SK-N-SH treated with all-trans-retinoic acid at 6 μM for 48 hours (cell line): ENCODE measurements around the gene POLDIP2.

Source experiments
- ATAC-seq: fragments of 200-7000 bp; cut with Tn5 transposase; 3 replicates; pipeline ENCODE4 v1.9.1; 2020; ENCODE audit warnings: mild to moderate bottlenecking, moderate library complexity
- ARNTL ChIP-seq: fragments of 450-650 bp; formaldehyde crosslinking; IDR thresholded peaks from 2 replicates; pipeline ENCODE4 v1.5.0; 2020; ENCODE audit warnings: low read depth, mild to moderate bottlenecking, moderate library complexity, borderline replicate concordance
- BACH2 ChIP-seq: fragments of 250-450 bp; sonication (Bioruptor Pico); IDR thresholded peaks from 2 replicates; pipeline ENCODE4 v1.9.0; 2021; ENCODE audit warnings: mild to moderate bottlenecking, borderline replicate concordance
- CSDC2 ChIP-seq: fragments of 250-450 bp; sonication (Bioruptor Pico); IDR thresholded peaks from 2 replicates; pipeline ENCODE4 v1.5.0; 2020; ENCODE audit warnings: mild to moderate bottlenecking, moderate library complexity
- ESRRG ChIP-seq: fragments of 250-450 bp; sonication (Bioruptor Pico); IDR thresholded peaks from 2 replicates; pipeline ENCODE4 v1.6.1; 2021; ENCODE audit warnings: mild to moderate bottlenecking
- OSR1 ChIP-seq: fragments of 250-450 bp; sonication (Bioruptor Pico); IDR thresholded peaks from 2 replicates; pipeline ENCODE4 v1.8.0; 2022; ENCODE audit warnings: moderate library complexity, mild to moderate bottlenecking, inconsistent platforms
- PPARA ChIP-seq: fragments of 250-450 bp; sonication (Bioruptor Pico); IDR thresholded peaks from 2 replicates; pipeline ENCODE4 v1.5.0; 2020; ENCODE audit warnings: mild to moderate bottlenecking, borderline replicate concordance
- RARB ChIP-seq: fragments of 250-450 bp; sonication (Bioruptor Pico); IDR thresholded peaks from 2 replicates; pipeline ENCODE4 v1.8.0; 2021; ENCODE audit warnings: mild to moderate bottlenecking, moderate library complexity
- SNAI2 ChIP-seq: fragments of 250-450 bp; sonication (Bioruptor Pico); IDR thresholded peaks from 2 replicates; pipeline ENCODE4 v1.5.0; 2020; ENCODE audit warnings: mild to moderate bottlenecking, moderate library complexity
- ZC3H10 ChIP-seq: fragments of 250-450 bp; sonication (Bioruptor Pico); IDR thresholded peaks from 2 replicates; pipeline ENCODE4 v1.5.1; 2021; ENCODE audit warnings: mild to moderate bottlenecking, moderate library complexity
- ZFP3 ChIP-seq: fragments of 250-450 bp; sonication (Bioruptor Pico); IDR thresholded peaks from 2 replicates; pipeline ENCODE4 v1.5.0; 2020; ENCODE audit warnings: mild to moderate bottlenecking, moderate library complexity
- ZFP30 ChIP-seq: fragments of 450-650 bp; formaldehyde crosslinking; IDR thresholded peaks from 2 replicates; pipeline ENCODE4 v1.5.0; 2022; ENCODE audit warnings: mild to moderate bottlenecking, moderate library complexity
- ZNF565 ChIP-seq: fragments of 450-650 bp; formaldehyde crosslinking; conservative IDR thresholded peaks from 2 replicates; pipeline ENCODE4 v1.5.0; 2020; ENCODE audit warnings: low read depth, mild to moderate bottlenecking, moderate library complexity
- ZNF70 ChIP-seq: fragments of 450-650 bp; formaldehyde crosslinking; IDR thresholded peaks from 2 replicates; pipeline ENCODE4 v1.5.0; 2020; ENCODE audit warnings: mild to moderate bottlenecking, moderate library complexity
- ZNF8 ChIP-seq: fragments of 450-650 bp; formaldehyde crosslinking; IDR thresholded peaks from 2 replicates; pipeline ENCODE4 v1.5.0; 2020; ENCODE audit warnings: mild to moderate bottlenecking, moderate library complexity
- TF ChIP-seq, protein P1 (sequence below): fragments of 250-450 bp; sonication (Bioruptor Pico); IDR thresholded peaks from 2 replicates; pipeline ENCODE4 v1.5.1; 2021; ENCODE audit warnings: mild to moderate bottlenecking, moderate library complexity
- TF ChIP-seq, protein P2 (sequence below): fragments of 250-450 bp; sonication (Bioruptor Pico); IDR thresholded peaks from 2 replicates; pipeline ENCODE4 v1.5.1; 2020; ENCODE audit warnings: low read depth, mild to moderate bottlenecking, moderate library complexity
- TF ChIP-seq, protein P3 (sequence below): fragments of 250-450 bp; sonication (Bioruptor Pico); IDR thresholded peaks from 2 replicates; pipeline ENCODE4 v1.8.0; 2020; ENCODE audit warnings: mild to moderate bottlenecking, moderate library complexity, borderline replicate concordance
- TF ChIP-seq, protein P4 (sequence below): fragments of 250-450 bp; sonication (Bioruptor Pico); IDR thresholded peaks from 2 replicates; pipeline ENCODE4 v1.8.0; 2021; ENCODE audit warnings: low read depth, mild to moderate bottlenecking, moderate library complexity, borderline replicate concordance
- TF ChIP-seq, protein P5 (sequence below): fragments of 250-450 bp; sonication (Bioruptor Pico); IDR thresholded peaks from 2 replicates; pipeline ENCODE4 v1.5.0; 2020; ENCODE audit warnings: mild to moderate bottlenecking, moderate library complexity

The POLDIP2 gene

DNA sequence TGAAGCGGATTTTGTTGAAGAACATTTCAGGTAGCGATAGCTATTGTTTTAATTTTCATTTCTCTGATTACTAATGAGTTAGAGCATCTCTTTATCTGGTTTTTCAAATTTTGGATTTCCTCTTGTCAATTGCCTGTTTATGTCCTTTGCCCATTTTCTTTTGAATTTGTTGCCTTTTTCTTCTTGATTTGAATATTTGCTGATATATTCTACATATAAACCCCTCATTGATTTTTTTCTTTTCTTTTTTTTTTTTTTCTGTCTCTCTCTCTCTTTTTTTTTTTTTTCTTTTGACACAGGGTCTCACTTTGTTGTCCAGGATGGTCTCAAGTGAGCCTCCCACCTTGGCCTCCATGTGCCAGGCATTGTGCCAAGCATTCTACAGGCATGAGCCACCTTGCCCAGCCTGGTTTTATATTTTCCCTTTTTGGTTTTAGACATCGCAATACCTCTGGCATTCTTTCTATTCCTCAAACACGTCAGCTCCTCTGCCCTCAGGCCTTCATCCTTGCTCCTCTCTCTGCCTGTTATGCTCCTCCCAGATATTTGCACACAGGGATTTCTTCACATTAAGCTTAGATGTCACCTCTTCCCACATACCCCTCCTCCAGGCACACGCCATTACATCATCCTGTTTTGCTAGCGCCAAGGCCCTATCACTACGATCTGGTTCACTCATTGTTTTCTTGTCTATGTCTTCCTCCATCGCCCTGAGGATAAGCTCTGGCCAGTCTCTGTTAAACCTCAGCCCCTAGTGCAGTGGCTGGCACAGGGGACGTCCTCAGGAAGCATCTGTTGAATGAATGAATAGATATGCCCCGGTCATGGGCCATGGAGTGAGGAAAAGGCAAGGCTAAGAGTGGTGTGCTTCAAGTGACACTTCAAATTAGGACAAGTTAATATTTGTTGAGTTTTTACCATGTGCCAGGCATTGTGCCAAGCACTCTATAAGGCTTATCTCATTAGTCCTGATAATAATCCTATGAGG is 22.8 kb upstream of the POLDIP2 start:
- TF ChIP-seq ZFP3 (CRISPR knock-in tag) (0 out of 2 replicates have a peak, but pooled peaks have one; percentile 26), ZFP30 (CRISPR knock-in tag) (no peak), BACH2 (CRISPR knock-in tag) (no peak), ZNF70 (no peak), ZC3H10 (CRISPR knock-in tag) (no peak), ZNF565 (no peak)
- TF ChIP-seq, protein P1, sequence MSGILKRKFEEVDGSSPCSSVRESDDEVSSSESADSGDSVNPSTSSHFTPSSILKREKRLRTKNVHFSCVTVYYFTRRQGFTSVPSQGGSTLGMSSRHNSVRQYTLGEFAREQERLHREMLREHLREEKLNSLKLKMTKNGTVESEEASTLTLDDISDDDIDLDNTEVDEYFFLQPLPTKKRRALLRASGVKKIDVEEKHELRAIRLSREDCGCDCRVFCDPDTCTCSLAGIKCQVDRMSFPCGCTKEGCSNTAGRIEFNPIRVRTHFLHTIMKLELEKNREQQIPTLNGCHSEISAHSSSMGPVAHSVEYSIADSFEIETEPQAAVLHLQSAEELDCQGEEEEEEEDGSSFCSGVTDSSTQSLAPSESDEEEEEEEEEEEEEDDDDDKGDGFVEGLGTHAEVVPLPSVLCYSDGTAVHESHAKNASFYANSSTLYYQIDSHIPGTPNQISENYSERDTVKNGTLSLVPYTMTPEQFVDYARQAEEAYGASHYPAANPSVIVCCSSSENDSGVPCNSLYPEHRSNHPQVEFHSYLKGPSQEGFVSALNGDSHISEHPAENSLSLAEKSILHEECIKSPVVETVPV (CRISPR knock-in tag) = no peak
- TF ChIP-seq, protein P2, sequence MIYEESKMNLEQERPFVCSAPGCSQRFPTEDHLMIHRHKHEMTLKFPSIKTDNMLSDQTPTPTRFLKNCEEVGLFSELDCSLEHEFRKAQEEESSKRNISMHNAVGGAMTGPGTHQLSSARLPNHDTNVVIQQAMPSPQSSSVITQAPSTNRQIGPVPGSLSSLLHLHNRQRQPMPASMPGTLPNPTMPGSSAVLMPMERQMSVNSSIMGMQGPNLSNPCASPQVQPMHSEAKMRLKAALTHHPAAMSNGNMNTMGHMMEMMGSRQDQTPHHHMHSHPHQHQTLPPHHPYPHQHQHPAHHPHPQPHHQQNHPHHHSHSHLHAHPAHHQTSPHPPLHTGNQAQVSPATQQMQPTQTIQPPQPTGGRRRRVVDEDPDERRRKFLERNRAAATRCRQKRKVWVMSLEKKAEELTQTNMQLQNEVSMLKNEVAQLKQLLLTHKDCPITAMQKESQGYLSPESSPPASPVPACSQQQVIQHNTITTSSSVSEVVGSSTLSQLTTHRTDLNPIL (CRISPR knock-in tag) = 0 out of 2 replicates have a peak, but pooled peaks have one; percentile 27
- no peak; the same call in 2 of the 3 replicates for ATAC-seq

- TF ChIP-seq CSDC2 (CRISPR knock-in tag) (no peak), ZNF70 (no peak), ZC3H10 (CRISPR knock-in tag) (no peak), BACH2 (CRISPR knock-in tag) (no peak), ZNF8 (CRISPR knock-in tag) (no peak), SNAI2 (no peak), OSR1 (CRISPR knock-in tag) (no peak)
- TF ChIP-seq, protein P2 (CRISPR knock-in tag) = no peak
- TF ChIP-seq, protein P3, sequence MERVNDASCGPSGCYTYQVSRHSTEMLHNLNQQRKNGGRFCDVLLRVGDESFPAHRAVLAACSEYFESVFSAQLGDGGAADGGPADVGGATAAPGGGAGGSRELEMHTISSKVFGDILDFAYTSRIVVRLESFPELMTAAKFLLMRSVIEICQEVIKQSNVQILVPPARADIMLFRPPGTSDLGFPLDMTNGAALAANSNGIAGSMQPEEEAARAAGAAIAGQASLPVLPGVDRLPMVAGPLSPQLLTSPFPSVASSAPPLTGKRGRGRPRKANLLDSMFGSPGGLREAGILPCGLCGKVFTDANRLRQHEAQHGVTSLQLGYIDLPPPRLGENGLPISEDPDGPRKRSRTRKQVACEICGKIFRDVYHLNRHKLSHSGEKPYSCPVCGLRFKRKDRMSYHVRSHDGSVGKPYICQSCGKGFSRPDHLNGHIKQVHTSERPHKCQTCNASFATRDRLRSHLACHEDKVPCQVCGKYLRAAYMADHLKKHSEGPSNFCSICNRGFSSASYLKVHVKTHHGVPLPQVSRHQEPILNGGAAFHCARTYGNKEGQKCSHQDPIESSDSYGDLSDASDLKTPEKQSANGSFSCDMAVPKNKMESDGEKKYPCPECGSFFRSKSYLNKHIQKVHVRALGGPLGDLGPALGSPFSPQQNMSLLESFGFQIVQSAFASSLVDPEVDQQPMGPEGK (CRISPR knock-in tag) = no peak
- no peak for ATAC-seq
Measured at GRCh38 chr17:28372945-28373274, 15.6 kb upstream of the POLDIP2 start.

- peak; percentile 16 for ATAC-seq
- TF ChIP-seq ARNTL = no peak
Measured at GRCh38 chr17:28372203-28372944, 15.0 kb upstream of the POLDIP2 start.

DNA sequence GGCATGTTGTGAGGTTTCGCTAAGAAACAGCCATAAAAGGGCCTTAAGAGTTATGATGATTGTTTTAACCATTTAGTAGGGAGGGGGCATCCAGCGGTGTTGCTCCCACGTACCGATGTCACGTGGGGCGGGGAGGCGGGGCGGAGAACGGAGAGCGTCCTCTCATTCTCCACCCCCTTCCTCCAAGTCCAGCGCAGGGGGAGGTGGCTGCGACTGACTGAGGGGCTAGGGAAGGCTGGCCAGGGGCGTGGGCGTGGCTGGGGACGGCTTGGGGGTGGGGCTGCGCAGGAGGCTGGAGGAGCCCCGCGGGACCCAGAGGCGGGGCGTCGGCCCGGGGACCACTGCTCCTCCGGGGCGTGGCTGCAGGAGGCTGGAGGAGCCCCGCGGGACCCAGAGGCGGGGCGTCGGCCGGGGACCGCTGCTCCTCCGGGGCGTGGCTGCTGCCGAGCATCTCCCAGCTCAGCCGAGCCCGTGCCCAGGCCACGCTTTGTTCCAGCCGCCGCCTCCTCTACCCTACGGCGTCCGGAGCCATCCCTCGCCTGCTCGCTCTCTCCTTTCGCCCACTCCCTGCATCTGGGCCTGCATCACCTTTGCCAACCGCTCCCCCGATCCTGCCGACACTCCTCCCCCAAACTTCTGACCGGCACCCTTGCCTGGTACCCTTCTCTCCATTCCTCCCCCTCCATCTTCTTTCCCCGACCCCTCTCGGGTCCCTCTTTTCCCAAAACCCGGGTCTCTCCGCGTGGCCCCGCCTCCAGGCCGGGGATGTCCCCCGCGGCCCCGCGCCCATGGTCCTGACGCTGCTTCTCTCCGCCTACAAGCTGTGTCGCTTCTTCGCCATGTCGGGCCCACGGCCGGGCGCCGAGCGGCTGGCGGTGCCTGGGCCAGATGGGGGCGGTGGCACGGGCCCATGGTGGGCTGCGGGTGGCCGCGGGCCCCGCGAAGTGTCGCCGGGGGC is 14.2 kb upstream of the POLDIP2 start, which contains the start of gene SARM1:
Gene SARM1 (plus strand): TSS at position 450 of the 958 bp plus-strand sequence. CDS start 339 bp downstream, at position 789.
- ATAC-seq = peak; percentile 92
- TF ChIP-seq RARB (CRISPR knock-in tag) (no peak), CSDC2 (CRISPR knock-in tag) (no peak; the same call in 1 of the 2 replicates), ZC3H10 (CRISPR knock-in tag) (no peak), SNAI2 (no peak), ZNF8 (CRISPR knock-in tag) (no peak), BACH2 (CRISPR knock-in tag) (no peak), PPARA (no peak), ESRRG (CRISPR knock-in tag) (no peak), ZFP30 (CRISPR knock-in tag) (no peak)
- TF ChIP-seq, protein P2 (CRISPR knock-in tag) = no peak
- TF ChIP-seq, protein P4, sequence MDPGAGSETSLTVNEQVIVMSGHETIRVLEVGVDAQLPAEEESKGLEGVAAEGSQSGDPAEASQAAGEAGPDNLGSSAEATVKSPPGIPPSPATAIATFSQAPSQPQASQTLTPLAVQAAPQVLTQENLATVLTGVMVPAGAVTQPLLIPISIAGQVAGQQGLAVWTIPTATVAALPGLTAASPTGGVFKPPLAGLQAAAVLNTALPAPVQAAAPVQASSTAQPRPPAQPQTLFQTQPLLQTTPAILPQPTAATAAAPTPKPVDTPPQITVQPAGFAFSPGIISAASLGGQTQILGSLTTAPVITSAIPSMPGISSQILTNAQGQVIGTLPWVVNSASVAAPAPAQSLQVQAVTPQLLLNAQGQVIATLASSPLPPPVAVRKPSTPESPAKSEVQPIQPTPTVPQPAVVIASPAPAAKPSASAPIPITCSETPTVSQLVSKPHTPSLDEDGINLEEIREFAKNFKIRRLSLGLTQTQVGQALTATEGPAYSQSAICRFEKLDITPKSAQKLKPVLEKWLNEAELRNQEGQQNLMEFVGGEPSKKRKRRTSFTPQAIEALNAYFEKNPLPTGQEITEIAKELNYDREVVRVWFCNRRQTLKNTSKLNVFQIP (CRISPR knock-in tag) = no peak
- TF ChIP-seq, protein P5, sequence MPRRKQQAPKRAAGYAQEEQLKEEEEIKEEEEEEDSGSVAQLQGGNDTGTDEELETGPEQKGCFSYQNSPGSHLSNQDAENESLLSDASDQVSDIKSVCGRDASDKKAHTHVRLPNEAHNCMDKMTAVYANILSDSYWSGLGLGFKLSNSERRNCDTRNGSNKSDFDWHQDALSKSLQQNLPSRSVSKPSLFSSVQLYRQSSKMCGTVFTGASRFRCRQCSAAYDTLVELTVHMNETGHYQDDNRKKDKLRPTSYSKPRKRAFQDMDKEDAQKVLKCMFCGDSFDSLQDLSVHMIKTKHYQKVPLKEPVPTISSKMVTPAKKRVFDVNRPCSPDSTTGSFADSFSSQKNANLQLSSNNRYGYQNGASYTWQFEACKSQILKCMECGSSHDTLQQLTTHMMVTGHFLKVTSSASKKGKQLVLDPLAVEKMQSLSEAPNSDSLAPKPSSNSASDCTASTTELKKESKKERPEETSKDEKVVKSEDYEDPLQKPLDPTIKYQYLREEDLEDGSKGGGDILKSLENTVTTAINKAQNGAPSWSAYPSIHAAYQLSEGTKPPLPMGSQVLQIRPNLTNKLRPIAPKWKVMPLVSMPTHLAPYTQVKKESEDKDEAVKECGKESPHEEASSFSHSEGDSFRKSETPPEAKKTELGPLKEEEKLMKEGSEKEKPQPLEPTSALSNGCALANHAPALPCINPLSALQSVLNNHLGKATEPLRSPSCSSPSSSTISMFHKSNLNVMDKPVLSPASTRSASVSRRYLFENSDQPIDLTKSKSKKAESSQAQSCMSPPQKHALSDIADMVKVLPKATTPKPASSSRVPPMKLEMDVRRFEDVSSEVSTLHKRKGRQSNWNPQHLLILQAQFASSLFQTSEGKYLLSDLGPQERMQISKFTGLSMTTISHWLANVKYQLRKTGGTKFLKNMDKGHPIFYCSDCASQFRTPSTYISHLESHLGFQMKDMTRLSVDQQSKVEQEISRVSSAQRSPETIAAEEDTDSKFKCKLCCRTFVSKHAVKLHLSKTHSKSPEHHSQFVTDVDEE = no peak
